Measurements from ENCODE around the gene WFDC6. TPM values are rescaled to one million over a fixed set of nuclear protein-coding genes. Genes with fewer than 3 reads are reported as not detected.

WFDC6 gene
- total RNA-seq, 4 donors from 2014 or later: not detected

DNA sequence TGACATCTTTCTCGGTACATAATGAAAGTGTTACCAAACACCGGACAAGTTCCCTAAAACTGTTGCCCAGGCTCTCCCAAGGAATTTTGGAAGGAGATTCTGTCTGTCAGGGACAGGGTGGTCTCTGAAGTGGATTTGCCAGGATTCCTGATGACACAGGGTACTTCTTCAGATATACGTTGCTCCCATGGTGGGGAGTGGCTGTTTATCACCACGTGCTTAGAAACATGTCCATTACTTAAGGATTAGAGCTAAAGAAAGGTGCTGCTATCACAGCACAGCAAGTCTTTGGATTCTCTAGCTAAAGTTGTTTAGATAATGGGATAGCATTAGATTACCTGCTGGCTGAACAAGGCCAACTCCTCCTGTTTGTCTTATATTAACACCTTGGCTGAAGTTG lies 30.2 kb downstream of the WFDC6 start:
- ATAC-seq (no peak), DNase-seq (no peak)
- Histone ChIP-seq H3K9me3 (no peaks in the 10 kb centered on the region), H3K27me3 (no peaks in the 10 kb centered on the region), H3K36me3 (no peaks in the 10 kb centered on the region), H3K4me3 (no peak overlapping the region), H3K4me1 (no peaks in the 10 kb centered on the region), H3K27ac (no peak overlapping the region)
- TF ChIP-seq POLR2A (IDR thresholded peaks at IDR 0.05): no peak
- no peak for TF ChIP-seq CTCF (IDR thresholded peaks at IDR 0.05 in 4 of 5, conservative IDR thresholded peaks at IDR 0.05 in 1 of 5)
- intact Hi-C loops (cut with DNase I; ENCODE audit: low total_unique reads) (no loop called here), in situ Hi-C loops (cut with MboI; ENCODE audit: low sequenced_read_pairs in 4 of 4) (loop anchor here in 1 of 4 donors (25.0 kb wide), 1 partner anchor 953 kb away; no protein-coding TSS in a partner anchor)

- TF ChIP-seq POLR2A (IDR thresholded peaks at IDR 0.05) (no peak), CTCF (IDR thresholded peaks at IDR 0.05 in 4 of 5, conservative IDR thresholded peaks at IDR 0.05 in 1 of 5) (no peak)
- Histone ChIP-seq H3K36me3 (no peaks in the 10 kb centered on the region), H3K4me3 (no peak overlapping the region), H3K9me3 (no peaks in the 10 kb centered on the region), H3K27ac (no peak overlapping the region), H3K27me3 (no peaks in the 10 kb centered on the region), H3K4me1 (no peaks in the 10 kb centered on the region)
- ATAC-seq (no peak), DNase-seq (no peak)
- intact Hi-C loops (cut with DNase I; ENCODE audit: low total_unique reads): no loop called here
- in situ Hi-C loops (cut with MboI; ENCODE audit: low sequenced_read_pairs in 4 of 4): loop anchor here in 1 of 4 donors (25.0 kb wide), 1 partner anchor 954 kb away; no protein-coding TSS in a partner anchor
Observed at GRCh38 chr20:45508068-45508886, 31.0 kb downstream of the WFDC6 start.

GRCh38 chr20:45507011-45507820 lies 32.1 kb downstream of the WFDC6 start:
- no peak for ATAC-seq
- intact Hi-C loops (cut with DNase I; ENCODE audit: low total_unique reads): no loop called here
- TF ChIP-seq CTCF (IDR thresholded peaks at IDR 0.05 in 4 of 5, conservative IDR thresholded peaks at IDR 0.05 in 1 of 5): no peak
- no peak for TF ChIP-seq POLR2A (IDR thresholded peaks at IDR 0.05)

DNA sequence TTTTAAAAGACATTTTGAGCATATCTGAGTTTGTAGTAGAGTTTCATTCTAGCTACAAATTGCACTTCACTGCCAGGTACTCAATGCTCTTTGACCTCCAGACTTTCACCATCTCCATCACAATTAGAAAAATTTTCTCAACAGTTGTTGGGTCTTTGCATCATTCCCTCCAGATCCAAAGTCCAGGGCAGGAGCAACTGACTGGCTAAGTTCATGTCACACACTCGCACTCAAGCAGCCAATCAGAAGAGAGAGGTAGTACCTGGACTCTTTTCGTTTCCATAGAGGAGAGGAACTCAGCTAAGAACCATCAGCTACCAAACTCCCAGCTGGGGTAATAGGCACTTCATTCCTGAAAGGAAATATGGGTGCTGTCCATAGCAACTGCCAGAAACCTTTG lies 32.9 kb downstream of the WFDC6 start:
- Histone ChIP-seq H3K36me3 (no peaks in the 10 kb centered on the region), H3K27ac (no peak overlapping the region), H3K9me3 (no peaks in the 10 kb centered on the region), H3K4me3 (no peak overlapping the region), H3K27me3 (no peaks in the 10 kb centered on the region), H3K4me1 (no peaks in the 10 kb centered on the region)
- ATAC-seq: no peak
- in situ Hi-C loops (cut with MboI; ENCODE audit: low sequenced_read_pairs in 4 of 4): loop anchor here in 1 of 4 donors (25.0 kb wide), 1 partner anchor 956 kb away; no protein-coding TSS in a partner anchor
- intact Hi-C loops (cut with DNase I; ENCODE audit: low total_unique reads): no loop called here
- no peak for TF ChIP-seq POLR2A (IDR thresholded peaks at IDR 0.05)
- no peak for TF ChIP-seq CTCF (IDR thresholded peaks at IDR 0.05 in 4 of 5, conservative IDR thresholded peaks at IDR 0.05 in 1 of 5)
- DNase-seq: no peak

More at GRCh38 chr20:45507011-45507820, 32.1 kb downstream of the WFDC6 start:
- Histone ChIP-seq H3K27me3 (no peaks in the 10 kb centered on the region), H3K4me3 (no peak overlapping the region), H3K36me3 (no peaks in the 10 kb centered on the region), H3K27ac (no peak overlapping the region), H3K9me3 (no peaks in the 10 kb centered on the region), H3K4me1 (no peaks in the 10 kb centered on the region)
- DNase-seq: no peak
- in situ Hi-C loops (cut with MboI; ENCODE audit: low sequenced_read_pairs in 4 of 4): loop anchor here in 1 of 4 donors (25.0 kb wide), 1 partner anchor 955 kb away; no protein-coding TSS in a partner anchor

All from gastrocnemius medialis (tissue), 4 donors.